CD4-positive, alpha-beta T cell treated with Interleukin-6 for 4 hours (primary cell): ENCODE measurements around the gene UBR4.

Experiments used
- DNase-seq: peaks from one replicate; pipeline ENCODE4 v3.0.0-alpha.2; 2020; ENCODE audit warnings: mixed read lengths

Gene UBR4

DNA sequence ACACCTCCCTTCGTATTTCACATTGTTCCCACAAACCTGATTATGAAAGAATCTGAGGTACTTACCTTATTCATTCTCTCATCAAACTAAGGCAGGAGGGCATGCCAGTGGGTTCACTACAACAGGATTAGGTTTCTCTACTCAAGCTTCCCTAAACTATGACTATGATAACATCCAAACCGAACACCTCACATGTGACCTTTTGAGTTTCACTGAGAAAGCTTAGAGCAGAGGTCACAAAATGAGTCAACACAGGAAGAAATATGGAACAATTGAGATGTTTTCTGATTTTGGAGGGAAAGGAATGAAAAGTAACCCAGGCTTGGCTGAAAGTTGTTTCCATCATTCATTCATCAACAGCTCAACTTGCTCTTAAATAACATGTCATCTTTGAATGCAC, 24.1 kb downstream of the UBR4 start:
- DNase-seq = no peak

DNA sequence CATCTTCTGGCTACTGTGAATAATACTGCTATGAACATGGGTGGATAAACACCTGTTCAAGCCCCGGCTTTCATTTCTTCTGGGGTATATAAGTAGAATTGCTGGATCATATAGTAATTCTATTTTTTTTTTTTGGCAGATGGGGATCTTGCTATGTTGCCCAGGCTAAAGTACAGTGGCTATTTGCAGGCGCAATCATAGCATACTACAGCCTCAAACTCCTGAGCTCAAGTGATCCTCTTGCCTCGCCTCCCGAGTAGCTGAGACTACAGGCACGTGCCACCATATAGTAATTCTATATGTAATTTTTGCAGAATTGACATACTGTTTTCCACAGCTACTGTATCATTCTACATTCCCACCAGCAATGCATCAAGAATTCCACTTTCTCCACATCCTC, 27.8 kb downstream of the UBR4 start:
- DNase-seq = no peak

GRCh38 chr1:19180265-19180657, 29.8 kb downstream of the UBR4 start:
- DNase-seq = peak; percentile 7

DNA sequence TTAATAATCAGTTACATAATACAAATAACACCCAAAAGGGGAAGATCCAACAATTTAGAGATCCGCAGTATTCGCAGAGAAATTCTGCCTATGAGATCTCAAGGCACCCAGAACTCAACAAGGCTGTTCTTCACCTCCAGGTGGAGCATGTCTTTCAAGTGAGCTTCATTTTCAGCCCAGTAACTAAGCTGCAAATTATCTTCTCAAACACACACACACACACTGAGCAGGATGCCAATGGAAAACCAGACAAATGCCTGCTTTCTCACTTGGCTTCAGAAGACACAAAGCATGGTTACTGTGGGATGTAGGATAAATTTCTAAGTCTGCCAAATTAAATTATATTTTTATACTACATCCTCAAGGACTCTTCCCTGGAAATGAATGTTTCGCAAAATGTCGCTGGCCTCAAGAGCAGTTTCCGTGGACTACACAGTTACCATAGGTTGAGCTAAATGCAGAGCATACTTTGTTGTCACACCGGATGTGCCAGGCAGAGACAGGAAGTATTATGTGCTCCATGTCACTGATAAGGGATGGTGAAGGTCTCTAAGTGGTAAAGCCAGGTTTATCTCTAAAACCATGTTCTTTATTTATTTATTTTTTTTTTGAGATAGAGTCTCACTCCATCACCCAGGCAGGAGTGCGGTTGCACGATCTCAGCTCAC, 30.3 kb downstream of the UBR4 start:
- peak; percentile 47 for DNase-seq

DNA sequence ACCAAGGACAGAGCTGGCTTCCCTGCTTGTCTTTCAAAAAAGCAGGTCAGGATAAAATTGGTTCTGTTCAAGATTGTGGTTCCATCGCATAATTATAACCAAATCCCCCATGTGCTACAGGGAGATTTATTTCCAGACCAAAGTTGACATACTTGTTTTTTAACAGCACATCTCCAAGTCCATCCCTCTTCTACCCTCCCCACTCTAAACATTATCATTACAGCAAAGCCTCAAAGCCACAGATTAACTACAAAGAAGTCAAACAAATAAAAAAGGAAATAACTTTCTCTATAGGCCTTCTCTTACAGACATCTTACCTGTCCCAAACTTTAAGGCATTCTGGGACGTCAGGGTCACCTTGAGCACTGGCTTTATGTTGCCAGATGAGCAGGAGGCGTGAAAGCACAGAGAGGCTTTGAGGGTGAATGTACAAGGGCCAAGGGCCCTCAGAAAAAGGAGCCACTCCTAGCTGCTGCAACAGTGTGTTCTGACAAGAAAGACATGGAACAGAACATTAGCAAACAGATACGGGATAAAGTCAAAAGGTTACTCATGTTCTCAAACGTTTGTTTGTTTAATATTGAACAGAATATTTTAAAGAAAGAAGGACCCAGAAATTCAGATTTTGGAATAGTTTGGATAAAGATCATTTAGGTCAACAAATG, 31.2 kb downstream of the UBR4 start:
- DNase-seq = no peak

- DNase-seq = no peak
These were observed 32.3 kb downstream of the UBR4 start for GRCh38 chr1:19177811-19178210.

DNA sequence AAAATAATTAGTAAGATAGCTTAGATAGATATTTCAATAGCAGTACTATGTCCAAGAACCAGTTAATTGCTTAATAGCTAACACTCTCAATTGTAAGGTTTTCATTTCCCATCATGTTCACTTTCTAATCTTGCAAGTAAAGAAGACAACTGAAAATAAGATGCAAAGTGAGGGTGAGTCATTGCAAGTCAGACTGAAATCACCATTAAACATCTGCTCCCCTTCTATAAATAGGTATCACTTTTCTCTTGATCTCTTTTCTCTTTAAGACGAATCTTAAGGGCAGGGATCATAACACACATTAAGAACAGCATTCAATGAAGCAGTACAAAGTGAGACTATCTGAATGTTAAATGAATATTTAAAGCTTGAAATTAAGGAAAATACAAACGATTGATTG, 40.4 kb downstream of the UBR4 start:
- DNase-seq = no peak

GRCh38 chr1:19167140-19167539, 42.9 kb downstream of the UBR4 start:
- no peak for DNase-seq

- no peak for DNase-seq
These were observed 44.0 kb downstream of the UBR4 start for GRCh38 chr1:19166066-19166465.

DNA sequence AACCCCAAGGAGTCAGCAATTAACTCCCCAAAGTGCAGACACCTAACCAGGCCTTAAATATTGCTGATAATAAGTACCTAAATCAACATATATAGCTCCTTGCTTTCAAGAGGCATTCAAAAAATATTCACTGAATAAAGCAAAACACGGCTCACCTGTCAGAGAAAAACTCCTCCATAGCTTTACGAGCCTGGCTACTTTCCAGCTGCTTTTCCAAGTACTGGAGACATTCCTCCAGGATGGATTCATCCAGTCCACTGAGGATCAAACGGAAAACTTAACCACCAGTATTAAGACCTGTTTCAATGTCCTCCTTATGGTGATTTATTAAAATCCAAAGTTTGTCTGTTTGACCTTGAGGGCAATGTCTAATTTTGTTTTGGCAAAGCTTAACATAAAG, 44.6 kb downstream of the UBR4 start:
- DNase-seq = no peak

- DNase-seq = no peak
These were observed 45.6 kb downstream of the UBR4 start for GRCh38 chr1:19164274-19165015.

- DNase-seq = no peak
These were observed 46.8 kb downstream of the UBR4 start for GRCh38 chr1:19163261-19163660.

- no peak for DNase-seq
These were observed 49.2 kb downstream of the UBR4 start for GRCh38 chr1:19160831-19161230.

GRCh38 chr1:19157653-19158052, 52.4 kb downstream of the UBR4 start:
- no peak for DNase-seq

DNA sequence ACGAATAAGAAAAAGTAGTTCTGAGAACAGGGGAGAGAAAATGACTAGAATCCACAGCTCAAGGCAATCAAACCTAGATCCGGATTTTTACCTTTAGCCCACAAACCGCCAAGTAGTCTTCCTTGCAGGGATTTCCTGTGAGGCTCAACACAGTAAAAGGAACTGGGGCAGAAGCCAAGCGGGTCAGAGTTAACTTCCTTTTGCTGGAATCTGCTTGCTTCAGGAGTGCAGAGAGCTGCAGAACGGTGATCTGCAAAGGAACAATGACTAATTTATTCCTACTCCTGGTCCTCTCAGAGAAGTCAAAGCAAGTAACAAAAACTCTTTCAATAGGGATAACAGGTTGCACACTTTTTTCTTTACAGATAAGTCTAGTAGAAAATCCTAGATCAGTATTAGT, 53.4 kb downstream of the UBR4 start:
- no peak for DNase-seq

DNA sequence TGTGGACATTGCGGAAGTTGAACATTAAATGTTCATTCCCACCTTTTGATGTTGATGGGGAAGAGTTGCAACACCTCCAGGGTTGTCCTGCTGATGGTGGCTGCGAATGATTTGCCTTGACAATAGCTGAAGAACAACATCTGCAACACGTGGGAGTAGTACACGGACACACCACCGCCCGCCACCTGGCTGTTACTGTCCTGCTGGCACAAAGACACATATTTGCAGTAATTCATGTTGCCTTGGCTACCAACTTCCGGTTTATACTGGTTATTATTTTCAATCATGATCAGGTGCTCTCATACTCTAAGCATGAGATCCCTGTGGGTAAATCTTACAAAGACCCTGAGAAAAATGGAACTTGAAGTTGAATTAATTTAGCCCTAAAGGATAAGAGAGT, 55.2 kb downstream of the UBR4 start:
- DNase-seq = no peak

- DNase-seq = no peak
These were observed 56.9 kb downstream of the UBR4 start for GRCh38 chr1:19153169-19153568.

DNA sequence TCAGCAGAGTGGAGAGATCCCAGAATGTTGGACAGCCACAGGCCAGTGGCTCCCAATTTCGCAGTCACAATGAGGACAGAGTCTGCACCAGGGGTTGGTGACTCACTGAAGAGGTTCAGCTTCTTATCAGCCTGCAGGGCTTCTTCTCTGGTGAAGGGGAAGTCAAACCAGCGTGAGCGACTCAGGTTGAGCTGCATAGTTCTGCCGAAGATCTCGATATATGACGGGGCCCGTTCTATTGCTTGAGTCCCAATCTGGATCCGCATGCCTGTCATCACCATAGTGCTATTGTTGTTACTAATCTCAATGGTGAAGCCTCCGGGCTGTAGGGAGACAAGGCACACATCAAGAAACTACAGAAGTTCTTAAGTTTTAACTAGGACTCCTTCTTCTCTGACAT, 58.5 kb downstream of the UBR4 start:
- no peak for DNase-seq

- DNase-seq = no peak
These were observed 60.3 kb downstream of the UBR4 start for GRCh38 chr1:19149736-19150135.

- DNase-seq = no peak
These were observed 69.6 kb downstream of the UBR4 start for GRCh38 chr1:19140465-19140864.

- DNase-seq = no peak
These were observed 70.4 kb downstream of the UBR4 start for GRCh38 chr1:19139711-19140110.

GRCh38 chr1:19138958-19139581, 71.0 kb downstream of the UBR4 start:
- DNase-seq = no peak

GRCh38 chr1:19138331-19138730, 71.7 kb downstream of the UBR4 start:
- no peak for DNase-seq

- no peak for DNase-seq
These were observed 72.9 kb downstream of the UBR4 start for GRCh38 chr1:19137158-19137557.
